HG03196 (cell line): ENCODE data around the gene HDAC5.
"Not testable (repeated sequence)": the region's sequence is repeated elsewhere in the genome, so short reads cannot be mapped to it uniquely, and the experiment has no call there.

Source experiments
- ATAC-seq: cut with Tn5 transposase; IDR thresholded peaks from one replicate; pipeline ENCODE4 v1.9.1; 2021; ENCODE audit not compliant: unreplicated experiment

HDAC5 gene

GRCh38 chr17:44071198-44071520 lies 52.3 kb downstream of the HDAC5 start:
- peak; percentile 10 for ATAC-seq

GRCh38 chr17:44070455-44071197 lies 52.8 kb downstream of the HDAC5 start, which contains the start of gene G6PC3:
Gene G6PC3, plus strand, starts transcription at chr17:44070735. Its CDS starts 231 bp downstream, at chr17:44070966.
- ATAC-seq: peak; percentile 59

DNA sequence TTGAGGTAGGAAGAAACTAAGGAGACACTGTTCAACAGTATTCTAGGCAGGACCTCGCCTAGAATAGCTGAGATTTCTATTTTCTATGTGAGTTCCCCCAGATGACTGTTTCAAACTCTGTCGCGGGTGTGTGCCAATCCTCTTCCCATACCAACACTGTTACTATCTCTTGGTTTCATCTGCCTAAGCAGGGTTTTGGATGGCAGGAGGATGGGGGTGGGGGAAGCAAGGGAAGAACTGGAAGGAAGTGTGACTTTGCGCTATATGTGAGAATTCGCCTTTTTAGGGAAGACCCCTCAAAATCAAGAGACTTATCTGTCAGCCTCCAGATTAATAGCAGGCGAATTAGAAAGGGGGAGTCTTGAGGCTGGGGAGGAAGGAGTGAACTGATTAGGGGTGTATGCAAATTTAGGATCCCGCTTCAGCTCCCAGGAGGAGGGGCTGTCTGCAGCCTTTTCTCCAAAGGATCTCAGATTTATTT lies 53.4 kb downstream of the HDAC5 start:
- no peak for ATAC-seq

DNA sequence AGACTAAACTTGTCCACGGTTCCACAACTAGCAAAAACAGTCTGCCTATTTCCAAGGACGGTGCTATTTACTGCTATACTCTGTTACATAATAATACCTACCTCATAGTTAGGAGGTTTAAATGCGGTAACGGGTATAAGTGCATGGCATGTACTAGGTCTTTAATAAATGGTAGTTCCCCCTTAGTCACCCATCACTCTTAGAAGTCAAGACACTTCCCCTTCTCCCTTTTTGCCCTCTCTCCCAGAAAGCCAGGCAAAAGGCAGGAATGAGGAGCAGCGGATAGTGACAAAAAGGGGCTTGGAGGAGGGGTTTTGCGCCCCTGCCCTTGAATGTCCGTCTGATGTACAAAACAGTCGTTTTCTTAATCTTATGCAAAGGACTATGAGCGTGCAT lies 55.9 kb downstream of the HDAC5 start:
- ATAC-seq: no peak

- peak; percentile 61 for ATAC-seq
These were observed 57.1 kb downstream of the HDAC5 start, which contains the start of gene LSM12 for GRCh38 chr17:44066204-44066930. Gene LSM12, minus strand, starts transcription at chr17:44066671. Its CDS starts 84 bp downstream, at chr17:44066587.

- no peak for ATAC-seq
These were observed 57.7 kb downstream of the HDAC5 start for GRCh38 chr17:44065668-44066203.

GRCh38 chr17:44063704-44064639 lies 59.5 kb downstream of the HDAC5 start:
- no peak for ATAC-seq

DNA sequence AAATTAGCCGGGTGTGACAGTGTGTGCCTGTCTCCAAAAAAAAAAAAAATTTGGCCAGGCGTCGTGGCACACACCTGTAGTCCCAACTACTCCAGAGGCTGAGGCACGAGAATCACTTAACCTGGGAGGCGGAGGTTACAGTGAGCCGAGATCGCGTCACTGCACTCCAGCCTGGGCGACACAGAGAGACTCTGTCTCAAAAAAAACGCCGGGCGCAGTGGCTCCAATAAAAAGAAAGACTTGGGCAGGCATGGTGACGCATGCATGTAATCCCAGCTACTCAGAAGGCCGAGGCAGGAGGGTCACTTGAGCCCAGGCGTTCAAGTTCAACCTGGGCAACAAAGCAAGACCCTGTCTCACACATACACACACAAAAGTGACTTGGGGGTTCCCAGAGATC lies 60.6 kb downstream of the HDAC5 start:
- no peak for ATAC-seq

- no peak for ATAC-seq
These were observed 62.0 kb downstream of the HDAC5 start for GRCh38 chr17:44061446-44061845.

DNA sequence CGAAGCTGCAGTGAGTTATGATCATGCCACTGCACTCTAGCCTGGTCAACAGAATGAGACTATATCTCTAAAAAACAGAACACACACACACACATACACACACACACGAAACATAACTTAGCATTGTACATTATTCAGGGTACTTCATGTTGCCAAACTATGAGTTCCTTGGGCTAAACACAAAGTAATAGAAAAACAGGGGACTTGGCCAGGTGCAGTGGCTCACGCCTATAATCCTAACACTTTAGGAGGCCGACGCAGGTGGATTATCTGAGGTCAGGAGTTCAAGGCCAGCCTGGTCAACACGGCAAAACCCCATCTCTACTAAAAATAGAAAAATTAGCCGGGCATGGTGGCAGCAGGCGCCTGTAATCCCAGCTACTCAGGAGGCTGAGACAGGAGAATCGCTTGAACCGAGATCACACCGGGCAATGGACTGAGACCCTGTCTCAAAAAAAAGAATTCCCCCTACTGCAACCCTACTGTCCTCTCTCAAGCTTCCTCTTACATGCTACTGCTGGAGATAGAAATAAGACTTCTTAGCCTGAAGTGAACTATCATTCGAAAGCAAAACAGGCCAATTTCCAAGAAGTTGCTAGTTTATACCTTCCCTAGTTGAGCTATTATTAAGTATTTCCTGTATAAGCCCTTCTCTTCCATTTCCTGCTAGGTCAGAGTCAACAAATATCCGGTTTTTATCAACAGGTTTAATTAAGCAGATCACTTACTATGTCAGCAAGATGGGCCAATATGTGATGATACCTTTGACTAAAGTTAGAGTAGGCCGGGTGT lies 64.1 kb downstream of the HDAC5 start:
- ATAC-seq: no peak

DNA sequence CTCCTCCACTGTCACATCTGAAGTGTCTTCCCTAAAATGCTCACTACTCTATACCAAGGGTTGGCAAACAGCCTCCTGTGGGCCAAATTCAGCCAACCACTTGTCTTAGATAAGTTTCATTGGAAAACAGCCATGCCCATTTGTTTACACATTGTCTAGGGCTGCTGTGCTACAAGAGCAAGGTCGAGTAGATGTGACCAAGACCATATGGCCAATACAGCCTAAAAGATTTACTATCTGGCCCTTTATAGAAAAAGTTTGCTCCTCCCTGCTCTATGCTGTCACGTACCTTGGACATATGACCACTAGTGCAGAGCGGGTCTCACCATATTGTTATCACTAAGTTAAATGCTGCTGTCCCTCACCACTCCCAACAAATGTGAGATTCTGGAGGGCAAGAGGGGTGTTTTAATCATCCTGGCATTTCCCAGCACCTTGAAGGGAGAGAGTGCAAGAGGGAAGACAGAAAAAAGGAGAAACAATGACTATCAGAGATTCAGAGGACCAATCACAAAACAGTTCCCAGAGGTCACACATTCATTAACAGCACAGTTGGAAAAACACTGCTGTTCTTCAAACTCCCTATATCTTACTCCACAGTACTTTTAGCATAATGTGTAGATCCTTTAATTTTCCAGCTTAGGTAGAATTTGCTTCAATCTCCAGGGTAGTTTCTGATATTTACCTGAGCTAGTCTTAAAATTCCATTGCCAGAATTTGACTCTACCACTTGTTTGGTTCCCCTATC lies 70.1 kb downstream of the HDAC5 start:
- ATAC-seq: no peak

DNA sequence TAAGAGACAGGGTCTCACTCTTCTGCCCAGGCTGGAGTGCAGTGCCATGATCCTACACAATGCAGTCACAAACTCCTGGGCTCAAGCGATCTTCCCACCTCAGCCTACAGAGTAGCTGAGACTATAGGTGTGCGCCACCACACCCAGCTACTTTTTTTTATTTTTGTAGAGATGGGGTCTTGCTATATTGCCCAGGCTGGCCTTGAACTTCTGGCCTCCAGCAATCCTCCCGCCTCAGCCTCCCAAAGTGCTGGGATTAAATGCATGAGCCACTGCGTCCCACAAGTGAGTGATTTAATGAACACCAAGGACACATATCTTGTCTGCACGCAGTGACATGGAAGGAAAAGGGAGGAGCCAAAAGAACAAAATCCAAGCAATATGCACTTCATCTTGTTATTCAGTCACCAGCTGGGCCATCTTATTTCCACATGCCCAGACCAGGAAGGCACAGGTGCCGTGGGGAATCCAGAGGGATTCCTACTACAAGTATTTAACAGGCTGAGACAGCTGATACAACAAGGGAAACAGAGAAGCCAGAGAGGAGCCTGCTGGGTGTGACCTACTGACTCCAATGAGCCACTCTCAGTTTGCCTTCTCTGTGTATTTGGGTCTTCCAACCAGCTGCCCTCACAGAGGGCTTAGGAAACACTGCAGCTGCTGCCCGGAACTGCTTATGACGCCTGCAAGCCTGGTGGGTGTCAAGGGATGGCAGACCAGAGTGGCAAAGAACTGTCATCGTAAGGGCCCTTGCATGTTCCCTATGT lies 74.0 kb downstream of the HDAC5 start:
- ATAC-seq: no peak

DNA sequence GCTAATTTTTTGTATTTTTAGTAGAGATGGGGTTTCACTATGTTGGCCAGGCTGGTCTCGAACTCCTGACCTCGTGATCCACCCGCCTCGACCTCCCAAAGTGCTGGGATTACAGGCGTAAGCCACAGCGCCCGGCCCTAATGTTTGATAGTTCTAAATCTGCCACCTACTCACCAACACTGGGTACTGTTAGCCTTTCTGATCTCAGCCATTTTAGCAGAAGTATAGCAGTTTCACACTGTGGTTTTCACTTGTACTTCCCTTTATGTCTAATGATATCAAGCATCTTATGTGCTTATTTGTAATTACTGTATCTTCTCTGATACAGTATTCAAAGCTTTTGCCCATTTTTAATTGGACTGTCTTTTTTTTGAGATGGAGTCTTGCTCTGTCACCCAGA lies 76.5 kb downstream of the HDAC5 start:
- ATAC-seq: not testable (repeated sequence)

- no peak for ATAC-seq
These were observed 78.0 kb downstream of the HDAC5 start for GRCh38 chr17:44045486-44045885.

DNA sequence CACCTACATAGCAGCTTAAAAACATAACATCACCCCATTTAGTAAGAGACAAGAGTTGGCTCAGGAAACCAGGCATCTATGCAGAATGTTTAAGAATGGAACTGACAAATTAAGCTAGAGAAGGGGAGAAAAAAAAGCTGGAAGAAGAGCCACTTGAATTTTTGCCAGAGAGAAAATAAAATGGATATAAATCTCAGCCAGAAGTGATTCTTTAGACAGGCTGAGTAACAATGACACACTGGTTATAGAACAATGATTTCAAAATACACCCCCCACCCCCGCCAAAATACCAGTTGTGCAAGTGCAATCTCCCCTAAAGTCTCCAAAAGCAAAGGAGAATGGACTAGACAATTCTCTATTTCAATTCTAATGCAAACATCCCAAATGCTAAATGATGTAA lies 79.4 kb downstream of the HDAC5 start:
- no peak for ATAC-seq

- no peak for ATAC-seq
These were observed 80.2 kb downstream of the HDAC5 start for GRCh38 chr17:44043272-44043696.

DNA sequence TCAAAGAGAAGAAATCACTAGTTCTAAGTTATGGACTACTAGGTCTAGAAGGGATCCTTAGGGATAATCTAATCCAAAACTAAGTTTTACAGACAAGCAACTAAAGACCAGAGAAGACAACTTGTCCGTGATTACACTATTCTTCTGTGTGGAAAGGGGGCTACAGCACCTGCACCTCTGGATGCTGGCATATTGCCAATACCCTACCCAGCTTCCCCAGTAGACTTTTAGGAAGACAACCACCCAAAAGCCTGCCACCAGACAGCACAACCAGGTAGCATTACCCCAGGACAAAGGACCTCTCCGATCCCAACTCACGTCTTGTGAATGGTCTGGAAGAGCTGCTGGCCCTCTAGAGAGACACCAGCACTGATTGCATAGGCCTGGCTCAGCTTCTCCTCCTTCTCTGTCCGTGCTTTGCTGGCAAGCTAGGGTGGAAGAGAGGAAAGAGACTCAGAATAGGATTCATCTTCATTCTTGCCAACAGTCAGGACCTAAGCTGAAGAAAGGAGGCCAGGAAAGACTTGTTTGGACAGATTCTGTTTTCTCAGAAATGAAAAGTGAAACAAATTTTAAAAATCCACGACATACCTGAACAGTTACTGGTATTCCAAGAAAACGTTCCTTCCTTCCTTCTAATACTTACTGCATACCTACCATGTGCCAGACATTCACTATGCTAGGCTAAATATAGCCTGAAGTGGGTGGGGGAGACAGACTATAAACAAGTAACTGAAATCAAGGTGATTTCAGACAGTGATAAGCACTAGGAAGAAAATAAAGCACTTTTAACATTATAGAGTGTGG lies 83.4 kb downstream of the HDAC5 start:
- no peak for ATAC-seq

- ATAC-seq: no peak
These were observed 84.8 kb downstream of the HDAC5 start for GRCh38 chr17:44038604-44039011.
